Activated naive CD4-positive, alpha-beta T cell treated with anti-CD3 and anti-CD28 coated beads, Interleukin-2, amount 50 U/mL, for 16 hours (primary cell): Measurements from ENCODE around the gene ASAP2.
"Not testable (repeated sequence)": the region's sequence is repeated elsewhere in the genome, so short reads cannot be mapped to it uniquely, and the experiment has no call there.

ENCODE experiments used
- DNase-seq: peaks from one replicate; pipeline ENCODE4 v3.0.0-alpha.2; 2020

ASAP2 gene

DNA sequence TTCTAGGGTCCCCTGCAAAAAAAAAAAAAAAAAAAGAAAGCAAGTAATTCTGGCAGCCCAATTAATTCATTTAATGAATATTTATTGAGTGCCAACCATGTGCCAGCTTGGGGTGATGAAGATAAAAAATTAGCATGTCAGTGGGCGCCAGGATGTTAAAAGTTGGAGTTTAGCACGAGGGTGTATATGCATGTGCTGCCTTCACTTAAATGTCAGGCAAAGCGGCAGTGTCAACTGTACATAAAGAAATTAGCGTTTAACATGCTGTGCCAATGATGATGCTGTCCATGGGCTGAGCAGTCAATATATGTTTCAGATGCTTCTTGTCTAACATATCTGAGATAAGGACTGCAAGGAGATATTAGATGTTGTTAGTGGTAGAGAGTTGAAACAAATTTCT is 49.5 kb downstream of the ASAP2 start:
- DNase-seq = no peak

DNA sequence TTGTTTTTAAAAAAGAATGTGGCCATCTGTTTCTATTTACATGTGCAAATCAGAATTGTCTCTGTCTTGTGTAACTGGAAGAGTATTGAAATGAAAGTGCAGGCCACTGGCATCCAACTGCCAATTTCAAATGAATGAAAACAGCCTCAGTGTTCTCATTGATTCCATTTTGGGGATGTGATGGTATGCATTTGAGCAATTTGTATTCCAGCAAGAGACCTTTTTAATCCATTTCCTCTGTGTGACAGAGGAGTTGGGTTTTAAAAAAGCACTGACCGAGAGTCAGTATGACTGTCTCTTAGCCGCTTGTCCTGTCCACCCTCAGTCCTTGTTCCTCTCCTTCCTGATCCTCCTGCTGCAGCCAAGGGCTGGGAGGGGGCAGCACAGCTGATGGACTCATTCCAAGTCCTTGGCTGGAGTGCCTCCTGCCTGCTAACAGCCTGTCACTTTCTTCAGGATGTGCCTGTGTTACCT is 50.0 kb downstream of the ASAP2 start:
- DNase-seq = no peak

GRCh38 chr2:9258501-9258900 is 51.9 kb downstream of the ASAP2 start:
- DNase-seq = no peak

- no peak for DNase-seq
Measured at GRCh38 chr2:9258953-9259399, 52.4 kb downstream of the ASAP2 start.

DNA sequence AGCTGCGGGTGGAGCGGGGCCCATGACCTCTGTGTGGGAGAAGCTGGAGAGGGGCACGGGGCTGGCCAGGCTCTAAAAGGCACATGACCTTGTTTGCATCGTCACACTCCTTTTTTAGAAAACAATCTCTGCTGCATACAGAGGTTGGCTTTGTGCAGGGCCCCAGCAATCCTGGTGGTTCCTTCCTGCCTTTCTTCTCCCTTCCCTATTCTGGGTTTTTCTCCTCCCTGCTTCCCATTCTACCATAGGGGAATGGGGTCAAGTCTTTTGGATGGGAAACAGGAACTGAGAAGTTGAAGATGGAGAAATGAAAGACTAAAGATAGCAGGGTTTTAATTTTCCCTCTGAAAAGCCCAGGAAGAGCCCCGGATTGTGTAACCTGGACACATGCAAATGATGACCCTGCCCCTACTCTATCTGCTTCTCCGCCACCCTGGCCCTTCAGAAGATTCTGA is 53.9 kb downstream of the ASAP2 start:
- DNase-seq = no peak

DNA sequence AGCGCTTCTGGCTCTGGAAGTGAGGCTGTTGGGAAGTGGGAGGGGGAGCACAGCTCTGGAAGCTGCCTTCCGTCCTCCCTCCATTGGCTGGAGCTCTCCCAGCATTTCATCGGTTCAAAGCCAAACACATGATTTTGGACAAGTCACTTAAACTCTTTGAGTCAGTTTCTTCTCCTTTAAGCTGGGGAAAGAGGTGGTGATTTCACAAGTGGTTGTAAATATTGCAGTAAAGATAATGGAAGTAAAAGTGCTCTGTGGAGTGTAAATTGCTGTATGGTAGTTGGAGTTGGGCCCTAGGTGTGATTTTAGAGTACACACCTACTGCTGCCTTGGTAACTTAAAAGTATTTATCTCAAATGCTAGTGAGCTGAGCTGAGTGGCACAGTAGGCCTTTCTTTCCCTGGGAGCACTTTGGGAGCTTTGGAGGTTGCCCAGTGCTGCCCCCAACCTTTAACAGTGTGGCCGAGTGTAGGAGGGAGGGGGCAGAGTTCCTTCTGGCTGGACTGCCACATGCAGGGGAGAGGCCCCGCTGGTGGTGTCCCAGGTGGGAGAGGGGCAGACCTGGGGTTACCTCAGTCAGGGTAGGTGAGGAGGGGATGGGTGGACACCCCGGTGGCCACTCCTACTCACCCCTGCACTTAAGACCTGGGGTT is 54.7 kb downstream of the ASAP2 start:
- no peak for DNase-seq

DNA sequence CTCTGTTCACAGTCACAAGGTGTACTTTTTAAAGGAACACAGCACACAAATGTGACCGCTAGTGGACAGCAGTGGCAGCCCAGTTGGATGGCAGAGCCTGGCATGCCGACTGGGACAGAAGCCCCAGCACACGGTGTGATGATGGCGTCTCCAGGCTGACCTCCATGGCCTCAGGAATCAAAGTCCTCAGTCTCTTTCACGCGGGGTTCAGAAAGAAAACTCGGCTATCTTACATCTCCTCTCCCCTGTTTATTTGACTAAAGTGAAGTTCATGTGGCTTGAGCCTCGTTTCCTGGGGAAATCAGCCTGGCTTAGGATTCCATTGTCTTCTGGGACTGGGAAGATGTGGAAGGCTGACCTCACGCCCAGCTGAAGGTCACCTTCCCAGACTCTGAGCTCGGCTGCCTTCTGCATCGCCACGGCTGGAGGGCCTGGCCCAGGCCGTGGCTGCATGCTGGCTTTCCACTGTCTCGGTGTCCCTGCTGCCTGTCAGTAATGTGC is 56.1 kb downstream of the ASAP2 start:
- no peak for DNase-seq

- DNase-seq = no peak
Measured at GRCh38 chr2:9263428-9263827, 56.8 kb downstream of the ASAP2 start.

DNA sequence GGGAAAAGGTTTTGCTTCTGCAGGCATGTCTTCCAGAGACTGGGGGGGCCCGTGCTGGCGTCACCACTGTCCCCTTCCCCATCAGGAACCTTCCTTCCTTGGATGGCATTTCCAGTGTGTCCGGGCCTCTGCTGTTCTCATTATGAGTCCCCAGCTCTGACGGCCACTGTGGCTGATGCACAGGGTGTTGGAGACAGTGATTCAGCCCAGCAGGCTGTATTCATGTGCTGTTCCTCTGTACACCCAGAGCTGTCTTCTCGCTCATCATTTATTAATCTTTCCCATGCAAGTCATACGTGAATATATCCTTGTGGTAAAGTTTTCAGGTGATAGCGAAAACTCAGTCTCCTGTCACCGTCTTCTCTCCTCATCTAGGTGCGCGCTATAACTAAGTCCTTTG is 57.7 kb downstream of the ASAP2 start:
- DNase-seq = no peak

GRCh38 chr2:9266711-9267110 is 60.1 kb downstream of the ASAP2 start:
- no peak for DNase-seq

GRCh38 chr2:9267286-9267685 is 60.7 kb downstream of the ASAP2 start:
- not testable (repeated sequence) for DNase-seq

DNA sequence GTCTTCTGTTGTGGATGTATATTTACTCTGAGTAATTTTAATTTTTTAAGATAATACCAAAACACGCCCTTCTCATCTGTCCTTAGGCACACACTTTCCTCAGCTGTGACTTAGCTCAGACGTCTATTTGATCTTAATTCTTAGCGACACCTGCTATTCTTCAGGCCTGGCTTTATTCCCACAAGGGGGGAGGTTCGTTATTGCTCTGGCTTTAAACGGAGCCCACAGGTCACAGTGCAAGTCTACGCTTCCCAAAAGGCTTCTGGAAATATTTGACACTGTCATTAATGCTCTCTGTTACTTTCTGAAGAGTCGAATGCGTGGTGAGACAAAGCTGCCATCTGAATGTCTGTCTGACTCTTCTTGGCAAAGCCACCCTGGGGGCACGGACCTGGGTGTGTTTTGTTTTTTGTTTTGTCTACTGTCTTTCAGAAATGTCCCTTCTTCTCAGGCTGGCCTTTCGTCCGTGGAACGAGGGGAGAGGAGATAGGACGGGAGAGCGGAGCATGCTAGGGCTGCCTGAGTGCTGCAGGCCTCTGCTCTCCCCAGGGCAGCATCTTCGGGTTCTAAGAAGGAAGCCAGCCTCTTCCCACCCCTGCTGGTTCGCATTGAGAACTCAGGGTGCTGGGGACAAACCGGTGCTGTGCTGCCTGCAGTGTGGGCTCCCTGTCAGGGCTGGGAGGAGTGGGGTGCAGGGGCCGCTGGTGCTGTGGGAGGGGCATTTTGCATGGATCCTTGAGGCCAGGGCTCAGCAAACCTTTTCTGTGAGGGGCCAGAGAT is 61.9 kb downstream of the ASAP2 start:
- no peak for DNase-seq

GRCh38 chr2:9269295-9269694 is 62.7 kb downstream of the ASAP2 start:
- no peak for DNase-seq

DNA sequence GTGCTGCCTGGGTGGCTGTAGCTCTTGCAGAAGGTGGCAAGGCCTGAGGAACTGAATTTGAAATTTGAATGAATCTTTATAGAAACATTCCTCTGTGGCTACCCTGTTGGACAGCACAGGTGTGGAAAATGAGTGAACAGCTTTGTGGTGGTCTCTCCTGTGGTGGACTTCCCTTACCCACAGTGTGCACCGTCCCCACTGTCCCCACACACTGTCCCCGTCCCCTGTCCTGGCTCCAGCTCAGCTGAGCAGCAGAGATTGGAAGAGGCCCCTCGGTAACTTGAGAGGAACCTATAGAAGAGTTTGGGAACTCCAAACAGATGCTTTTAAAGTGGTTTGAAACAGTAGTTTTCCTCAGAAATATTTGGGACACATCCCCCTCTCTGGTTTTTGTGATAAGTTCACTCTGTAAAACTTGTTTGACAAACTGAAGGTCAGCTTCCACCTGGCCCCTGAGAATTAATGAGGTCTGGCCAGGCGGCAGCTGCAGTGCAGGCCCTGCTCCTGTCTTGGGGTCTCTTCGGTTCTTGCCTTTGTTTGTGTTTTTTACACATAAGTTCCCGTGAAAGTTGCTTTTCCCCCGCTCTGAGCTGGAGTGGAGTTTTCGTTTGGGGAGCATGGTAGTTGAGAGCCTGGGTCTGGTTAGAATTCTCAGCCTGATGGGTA is 63.2 kb downstream of the ASAP2 start:
- DNase-seq = no peak

- no peak for DNase-seq
Measured at GRCh38 chr2:9271091-9271490, 64.5 kb downstream of the ASAP2 start.

GRCh38 chr2:9271691-9272090 is 65.1 kb downstream of the ASAP2 start:
- DNase-seq = no peak

GRCh38 chr2:9273486-9274130 is 67.0 kb downstream of the ASAP2 start:
- no peak for DNase-seq

GRCh38 chr2:9274701-9275343 is 68.2 kb downstream of the ASAP2 start:
- no peak for DNase-seq

DNA sequence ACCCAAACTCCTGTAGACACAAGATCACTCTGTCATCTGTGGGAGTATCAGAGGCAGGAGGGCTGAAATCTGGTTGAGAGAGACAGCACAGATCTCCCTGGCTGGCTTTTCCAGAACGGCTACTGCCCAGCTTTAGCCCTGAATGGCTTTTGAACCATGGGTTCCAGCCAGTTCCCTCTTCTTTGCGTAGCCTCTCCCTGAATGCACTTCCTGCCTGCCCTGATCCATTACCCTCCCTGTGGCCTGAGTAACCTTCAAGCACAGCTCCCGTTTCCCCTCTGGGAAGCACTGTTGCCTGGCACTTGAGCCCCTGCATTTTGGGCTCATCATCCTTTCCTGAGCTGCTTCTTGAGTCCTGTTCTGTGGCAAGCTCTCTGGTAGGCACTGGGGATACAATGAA is 68.8 kb downstream of the ASAP2 start:
- DNase-seq = no peak

GRCh38 chr2:9276074-9276473 is 69.5 kb downstream of the ASAP2 start:
- DNase-seq = no peak

- DNase-seq = no peak
Measured at GRCh38 chr2:9276901-9277451, 70.4 kb downstream of the ASAP2 start.

- DNase-seq = no peak
Measured at GRCh38 chr2:9278439-9278838, 71.8 kb downstream of the ASAP2 start.
